Measurements from ENCODE around the gene SCGB3A1. TPM values are rescaled to one million over a fixed set of nuclear protein-coding genes. Genes with fewer than 3 reads are reported as not detected.

Gene SCGB3A1
- total RNA-seq, 4 donors from 2014 or later, result 2.6 to 3.5 (median 3.5) TPM; not detected in 1

DNA sequence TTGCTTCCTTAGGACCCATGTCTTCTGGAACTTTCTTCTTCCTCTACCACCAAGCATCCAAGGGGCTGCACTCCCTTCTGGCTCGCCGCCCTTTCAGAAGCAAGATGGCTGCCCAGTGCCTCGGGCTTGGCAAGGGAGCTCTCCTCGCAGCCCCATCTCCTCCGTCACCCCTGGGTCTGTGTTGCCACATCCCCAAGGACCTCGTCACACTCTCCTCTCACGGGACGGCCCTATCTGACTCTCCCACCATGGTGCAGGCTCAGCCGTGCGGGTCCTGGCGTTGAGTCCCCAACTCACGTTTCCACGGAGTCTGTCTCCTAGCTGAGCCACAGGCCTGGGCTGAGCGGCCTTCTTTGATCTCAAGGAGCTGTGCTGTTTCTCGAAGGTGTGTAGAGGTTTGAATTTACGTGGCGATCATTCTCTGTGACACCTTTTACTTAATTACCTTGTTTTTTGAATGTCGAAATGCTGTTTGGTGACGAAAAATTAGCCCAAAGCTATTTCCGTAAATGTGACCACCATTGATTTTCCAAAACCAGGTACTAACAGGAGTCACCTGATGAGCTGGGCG lies 15.0 kb upstream of the SCGB3A1 start:
- intact Hi-C loops (cut with DNase I; ENCODE audit: low total_unique reads), result no loop called here
- TF ChIP-seq POLR2A (IDR thresholded peaks at IDR 0.05), result no peak
- TF ChIP-seq, protein P1, sequence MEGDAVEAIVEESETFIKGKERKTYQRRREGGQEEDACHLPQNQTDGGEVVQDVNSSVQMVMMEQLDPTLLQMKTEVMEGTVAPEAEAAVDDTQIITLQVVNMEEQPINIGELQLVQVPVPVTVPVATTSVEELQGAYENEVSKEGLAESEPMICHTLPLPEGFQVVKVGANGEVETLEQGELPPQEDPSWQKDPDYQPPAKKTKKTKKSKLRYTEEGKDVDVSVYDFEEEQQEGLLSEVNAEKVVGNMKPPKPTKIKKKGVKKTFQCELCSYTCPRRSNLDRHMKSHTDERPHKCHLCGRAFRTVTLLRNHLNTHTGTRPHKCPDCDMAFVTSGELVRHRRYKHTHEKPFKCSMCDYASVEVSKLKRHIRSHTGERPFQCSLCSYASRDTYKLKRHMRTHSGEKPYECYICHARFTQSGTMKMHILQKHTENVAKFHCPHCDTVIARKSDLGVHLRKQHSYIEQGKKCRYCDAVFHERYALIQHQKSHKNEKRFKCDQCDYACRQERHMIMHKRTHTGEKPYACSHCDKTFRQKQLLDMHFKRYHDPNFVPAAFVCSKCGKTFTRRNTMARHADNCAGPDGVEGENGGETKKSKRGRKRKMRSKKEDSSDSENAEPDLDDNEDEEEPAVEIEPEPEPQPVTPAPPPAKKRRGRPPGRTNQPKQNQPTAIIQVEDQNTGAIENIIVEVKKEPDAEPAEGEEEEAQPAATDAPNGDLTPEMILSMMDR (IDR thresholded peaks at IDR 0.05), result no peak
- DNase-seq (ENCODE audit: low spot score in 2 of 2), result no peak
- H3K4me3 ChIP-seq (ENCODE audit: low read depth, poor library complexity, severe bottlenecking), result no peak overlapping the region
- WGBS, 2 donors, result 75 to 76% methylated on average over 21 of the region's 21 CpGs

DNA sequence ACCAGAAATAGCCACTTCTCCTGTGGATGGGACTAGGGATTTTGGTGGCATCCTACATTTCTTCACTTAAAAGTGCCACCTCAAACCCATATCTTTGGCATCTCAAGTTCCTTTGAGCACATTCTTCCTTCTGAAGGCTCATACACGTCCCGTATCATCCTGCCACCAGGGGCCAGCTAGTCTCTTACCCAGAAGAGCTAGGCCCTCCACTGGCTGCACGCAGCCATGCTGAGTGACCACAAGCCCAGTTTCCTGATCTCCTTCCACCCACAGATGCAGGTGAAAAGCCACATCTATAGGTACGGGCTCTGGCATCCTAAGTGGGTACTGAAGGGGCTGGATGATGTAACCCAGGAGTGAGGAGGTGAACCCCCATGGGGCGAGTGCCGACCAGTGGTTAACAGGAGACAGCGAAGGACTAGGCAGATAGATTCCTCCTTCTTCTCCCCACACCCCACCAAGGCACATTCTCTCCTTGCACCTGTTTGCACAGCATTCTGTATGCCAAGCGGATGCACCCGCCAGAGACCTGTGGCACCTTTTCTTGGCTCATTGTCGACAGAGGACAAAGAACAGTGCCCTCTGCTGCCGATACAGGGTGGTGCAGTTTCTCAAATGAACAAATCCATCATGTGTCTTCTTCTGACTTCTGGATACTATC lies 14.4 kb upstream of the SCGB3A1 start:
- 48 to 51% methylated on average over 11 of the region's 11 CpGs for WGBS, 2 donors
- H3K4me3 ChIP-seq (ENCODE audit: low read depth, poor library complexity, severe bottlenecking), result no peak overlapping the region
- DNase-seq (ENCODE audit: low spot score in 2 of 2), result peak in 1 of 2 donors; percentile 86
- intact Hi-C loops (cut with DNase I; ENCODE audit: low total_unique reads), result no loop called here
- no peak for TF ChIP-seq POLR2A (IDR thresholded peaks at IDR 0.05)
- TF ChIP-seq, protein P1 (IDR thresholded peaks at IDR 0.05), result no peak

DNA sequence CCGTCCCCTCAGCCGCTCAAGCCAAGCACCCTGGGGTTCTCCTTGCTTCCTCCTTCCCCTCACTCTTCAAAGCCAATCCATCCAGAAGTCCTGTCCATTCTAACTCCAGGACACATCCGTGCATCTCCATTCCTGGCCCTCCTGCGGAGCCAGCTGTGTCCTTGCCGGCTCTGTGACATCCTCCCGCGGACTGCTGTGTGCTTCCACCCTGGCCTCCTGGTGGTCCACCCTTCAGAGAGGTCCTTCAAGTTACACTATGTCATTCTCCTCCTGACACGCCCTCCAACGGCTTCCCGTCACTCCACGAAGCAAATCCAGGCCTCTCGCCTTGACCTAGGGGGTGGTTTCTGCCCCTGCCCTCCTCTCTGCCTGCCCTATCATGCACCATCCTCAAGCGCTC lies 13.0 kb upstream of the SCGB3A1 start:
- peak in 1 of 2 donors; percentile 76 for DNase-seq (ENCODE audit: low spot score in 2 of 2)
- intact Hi-C loops (cut with DNase I; ENCODE audit: low total_unique reads), result no loop called here
- no peak overlapping the region for H3K4me3 ChIP-seq (ENCODE audit: low read depth, poor library complexity, severe bottlenecking)
- 79 to 87% methylated on average over 13 of the region's 13 CpGs for WGBS, 2 donors
- no peak for TF ChIP-seq POLR2A (IDR thresholded peaks at IDR 0.05)
- TF ChIP-seq, protein P1 (IDR thresholded peaks at IDR 0.05), result no peak

DNA sequence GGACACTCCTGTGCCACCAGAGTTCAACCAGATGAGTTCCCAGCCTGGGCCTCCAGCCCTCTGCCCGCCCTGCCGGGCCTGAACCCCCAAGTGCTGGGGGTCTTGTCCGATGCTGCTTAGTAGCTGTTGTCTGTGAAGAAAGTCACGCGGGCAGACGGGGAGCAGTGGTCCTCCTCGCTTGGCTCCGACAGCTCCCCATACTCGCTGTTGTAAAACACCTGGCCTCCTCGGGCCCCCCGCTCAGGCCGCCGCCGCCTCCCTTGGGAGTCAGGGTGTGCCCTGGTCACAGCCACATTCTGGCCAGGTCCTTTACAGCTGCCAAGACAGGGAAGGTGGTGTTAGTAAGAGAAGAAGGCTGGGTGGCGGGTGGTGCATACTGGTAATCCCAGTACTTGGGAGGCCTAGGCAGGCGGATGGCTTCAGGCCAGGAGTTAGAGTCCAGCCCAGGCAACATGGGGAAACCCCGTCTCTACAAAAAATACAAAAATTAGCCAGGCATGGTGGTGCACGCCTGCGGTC lies 11.8 kb upstream of the SCGB3A1 start:
- no peak for TF ChIP-seq POLR2A (IDR thresholded peaks at IDR 0.05)
- TF ChIP-seq, protein P1 (IDR thresholded peaks at IDR 0.05), result no peak
- no peak overlapping the region for H3K4me3 ChIP-seq (ENCODE audit: low read depth, poor library complexity, severe bottlenecking)
- WGBS, 2 donors, result 85 to 87% methylated on average over 19 of the region's 19 CpGs
- DNase-seq (ENCODE audit: low spot score in 2 of 2), result peak in 1 of 2 donors; percentile 79
- intact Hi-C loops (cut with DNase I; ENCODE audit: low total_unique reads), result no loop called here

DNA sequence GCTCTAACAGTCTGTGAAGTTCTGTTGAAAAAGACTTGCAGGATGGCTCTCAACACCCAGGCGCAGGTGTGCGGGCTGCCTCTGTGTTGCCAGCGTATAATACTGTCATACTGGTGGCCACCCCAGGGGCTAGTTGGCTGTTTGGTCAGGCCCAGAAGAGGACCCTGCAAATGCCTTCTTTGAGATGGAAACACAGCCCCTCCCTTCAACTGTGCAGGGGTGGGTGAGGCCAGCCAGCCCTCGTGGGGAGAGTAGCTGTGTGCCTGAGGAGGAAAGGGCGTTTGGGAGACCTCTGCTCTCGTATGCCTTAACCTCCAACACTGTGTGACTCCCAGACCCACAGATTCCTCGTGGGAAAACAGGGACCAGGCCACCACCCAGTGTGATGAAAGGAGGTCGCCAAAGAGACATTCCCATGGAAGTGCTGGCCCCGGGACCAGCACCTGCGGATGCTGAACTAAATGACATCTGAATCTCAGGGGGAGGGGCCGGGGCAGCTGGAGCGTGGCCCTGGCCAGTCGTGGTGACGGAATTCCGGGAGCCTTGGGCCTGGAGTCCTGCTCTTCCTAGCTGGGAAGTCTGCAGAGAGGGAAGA lies 11.3 kb upstream of the SCGB3A1 start:
- TF ChIP-seq, protein P1 (IDR thresholded peaks at IDR 0.05), result no peak
- TF ChIP-seq POLR2A (IDR thresholded peaks at IDR 0.05), result no peak
- H3K4me3 ChIP-seq (ENCODE audit: low read depth, poor library complexity, severe bottlenecking), result no peak overlapping the region
- WGBS, 2 donors, result 64 to 75% methylated on average over 15 of the region's 15 CpGs
- intact Hi-C loops (cut with DNase I; ENCODE audit: low total_unique reads), result no loop called here
- DNase-seq (ENCODE audit: low spot score in 2 of 2), result peak in 1 of 2 donors; percentile 76
